H9 (cell line): Measurements from ENCODE around the gene ZNF783. TPM values are rescaled to one million over a fixed set of nuclear protein-coding genes. Genes with fewer than 3 reads are reported as not detected.

Experiments used
- DNase-seq: peaks from one replicate; pipeline ENCODE4 v3.0.0-alpha.2; 2017
- H2AFZ ChIP-seq: one replicate; pipeline ENCODE4 v1.6.1; 2013; ENCODE audit warnings: mild to moderate bottlenecking, low read length, control low read depth, moderate library complexity
- H2AK5ac ChIP-seq: 2 replicates; pipeline ENCODE4 v1.6.1; 2013; ENCODE audit warnings: low read length, control low read depth, mixed read lengths; ENCODE audit not compliant: insufficient read length
- H2BK120ac ChIP-seq: one replicate; pipeline ENCODE4 v1.6.1; 2013; ENCODE audit warnings: low read depth, mild to moderate bottlenecking, low read length, control low read depth, inconsistent platforms; ENCODE audit not compliant: poor library complexity, severe bottlenecking
- H2BK12ac ChIP-seq: 2 replicates; pipeline ENCODE4 v1.6.1; 2013; ENCODE audit warnings: low read length, control low read depth, mixed read lengths, low read depth; ENCODE audit not compliant: insufficient read length
- H2BK15ac ChIP-seq: 2 replicates; pipeline ENCODE4 v1.6.1; 2013; ENCODE audit warnings: low read depth, low read length, control low read depth
- H2BK20ac ChIP-seq: one replicate; pipeline ENCODE4 v1.6.1; 2013; ENCODE audit warnings: low read depth, mild to moderate bottlenecking, low read length, control low read depth, inconsistent platforms; ENCODE audit not compliant: poor library complexity, severe bottlenecking
- H2BK5ac ChIP-seq: 2 replicates; pipeline ENCODE4 v1.6.1; 2013; ENCODE audit warnings: low read length, control low read depth, mixed read lengths; ENCODE audit not compliant: insufficient read length
- H3K14ac ChIP-seq: 2 replicates; pipeline ENCODE4 v1.6.1; 2013; ENCODE audit warnings: low read length, control low read depth; ENCODE audit not compliant: insufficient read depth
- H3K18ac ChIP-seq: 2 replicates; pipeline ENCODE4 v1.6.1; 2013; ENCODE audit warnings: low read depth, mild to moderate bottlenecking, mixed read lengths, low read length, control low read depth; ENCODE audit not compliant: insufficient read length
- H3K23ac ChIP-seq: 2 replicates; pipeline ENCODE4 v1.6.1; 2013; ENCODE audit warnings: low read length, control low read depth, mixed read lengths, low read depth; ENCODE audit not compliant: insufficient read length
- H3K23me2 ChIP-seq: 2 replicates; pipeline ENCODE4 v1.6.1; 2013; ENCODE audit warnings: low read depth, mild to moderate bottlenecking, mixed read lengths, low read length, control low read depth; ENCODE audit not compliant: insufficient read length, poor library complexity, severe bottlenecking
- H3K27ac ChIP-seq: 2 replicates; pipeline ENCODE4 v1.5.1; 2013; ENCODE audit warnings: low read length, control low read depth, mixed read lengths, low read depth; ENCODE audit not compliant: insufficient read length
- H3K27me3 ChIP-seq: 2 replicates; pipeline ENCODE4 v1.6.1; 2013; ENCODE audit warnings: low read length, control low read depth, inconsistent platforms; ENCODE audit not compliant: insufficient read depth
- H3K4ac ChIP-seq: 2 replicates; pipeline ENCODE4 v1.6.1; 2013; ENCODE audit warnings: low read depth, mild to moderate bottlenecking, control low read depth, inconsistent platforms, low read length, moderate library complexity
- H3K4me1 ChIP-seq: 2 replicates; pipeline ENCODE4 v1.6.1; 2013; ENCODE audit warnings: low read length, control low read depth, inconsistent platforms; ENCODE audit not compliant: insufficient read depth
- H3K4me2 ChIP-seq: 2 replicates; pipeline ENCODE4 v1.6.1; 2013; ENCODE audit warnings: low read length, control low read depth, mixed read lengths; ENCODE audit not compliant: insufficient read length, insufficient read depth
- H3K56ac ChIP-seq: 2 replicates; pipeline ENCODE4 v1.6.1; 2013; ENCODE audit warnings: low read depth, mild to moderate bottlenecking, mixed read lengths, low read length, control low read depth; ENCODE audit not compliant: insufficient read length
- H3K79me1 ChIP-seq: 2 replicates; pipeline ENCODE4 v1.6.1; 2013; ENCODE audit warnings: low read depth, mild to moderate bottlenecking, moderate library complexity, low read length, control low read depth, inconsistent platforms; ENCODE audit not compliant: insufficient read depth, poor library complexity, severe bottlenecking
- H3K79me2 ChIP-seq: 2 replicates; pipeline ENCODE4 v1.6.1; 2013; ENCODE audit warnings: low read length, control low read depth, inconsistent platforms; ENCODE audit not compliant: insufficient read depth
- H3K9ac ChIP-seq: 2 replicates; pipeline ENCODE4 v1.6.1; 2013; ENCODE audit warnings: low read length, control low read depth, mixed read lengths; ENCODE audit not compliant: insufficient read length; ENCODE audit errors: extremely low read depth
- H3K9me3 ChIP-seq: one replicate; pipeline ENCODE4 v1.6.1; 2013; ENCODE audit warnings: low read depth, low read length, inconsistent platforms; ENCODE audit not compliant: control insufficient read depth
- H3T11ph ChIP-seq: one replicate; pipeline ENCODE4 v1.6.1; 2013; ENCODE audit warnings: mild to moderate bottlenecking, low read length, control low read depth, inconsistent platforms
- H4K20me1 ChIP-seq: one replicate; pipeline ENCODE4 v1.6.1; 2013; ENCODE audit not compliant: control insufficient read depth, insufficient read length, insufficient read depth
- H4K5ac ChIP-seq: 2 replicates; pipeline ENCODE4 v1.6.1; 2013; ENCODE audit warnings: low read depth, mild to moderate bottlenecking, mixed read lengths, low read length, control low read depth; ENCODE audit not compliant: insufficient read length
- H4K8ac ChIP-seq: replicated peaks from 2 replicates; pipeline ENCODE4 v1.6.1; 2013; ENCODE audit warnings: low read length, control low read depth, mixed read lengths, low read depth; ENCODE audit not compliant: insufficient read length
- H4K91ac ChIP-seq: 2 replicates; pipeline ENCODE4 v1.6.1; 2013; ENCODE audit warnings: low read depth, mild to moderate bottlenecking, moderate library complexity, mixed read lengths, low read length, control low read depth; ENCODE audit not compliant: insufficient read length
- H3K27ac Mint-ChIP-seq, 3 experiments: 2 replicates in 2 of 3; 3 replicates in 1 of 3; pipeline ENCODE4 v1.8.0; 2020 to 2021; ENCODE audit warnings: mixed read lengths in 3 of 3, mild to moderate bottlenecking in 1 of 3, moderate library complexity in 1 of 3
- H3K27me3 Mint-ChIP-seq: 2 replicates; pipeline ENCODE4 v1.8.0; 2021; ENCODE audit warnings: low read depth, mild to moderate bottlenecking, moderate library complexity, mixed read lengths
- H3K36me3 Mint-ChIP-seq, 3 experiments: 2 replicates in 2 of 3; 3 replicates in 1 of 3; pipeline ENCODE4 v1.8.0; 2020 to 2021; ENCODE audit warnings: low read depth in 3 of 3, mixed read lengths in 3 of 3; ENCODE audit not compliant: insufficient read depth in 1 of 3
- H3K4me1 Mint-ChIP-seq, 2 experiments: 2 replicates each; pipeline ENCODE4 v1.8.0; 2020; ENCODE audit warnings: mixed read lengths in 2 of 2
- H3K4me3 Mint-ChIP-seq, 2 experiments: 2 replicates in 1 of 2; 3 replicates in 1 of 2; pipeline ENCODE4 v1.8.0; 2020 to 2021; ENCODE audit warnings: mild to moderate bottlenecking in 2 of 2, mixed read lengths in 2 of 2, moderate library complexity in 1 of 2
- H3K9me3 Mint-ChIP-seq, 2 experiments: 2 replicates in 1 of 2; 3 replicates in 1 of 2; pipeline ENCODE4 v1.8.0; 2020; ENCODE audit warnings: mild to moderate bottlenecking in 2 of 2, mixed read lengths in 2 of 2, moderate library complexity in 1 of 2
- WGBS: extraction: QIAGEN DNeasy Blood & Tissue Kit; methylation state at CpG from one replicate; pipeline ENCODE4 v1.1.7; 2013; ENCODE audit warnings: missing lambda C conversion rate, low lambda C conversion rate, mixed read lengths; ENCODE audit not compliant: insufficient read length; ENCODE audit errors: extremely low coverage; 5-methylcytosine and 5-hydroxymethylcytosine counted together
- total RNA-seq: library from RNA; stranded (reverse); gene quantifications from 2 replicates; pipeline ENCODE4 v1.2.1, GENCODE V29; 2021
- TF ChIP-seq, protein P1 (sequence below): fragments of 200-600 bp; sonication (generic); conservative IDR thresholded peaks from 3 replicates; pipeline ENCODE4 v1.8.0; 2021; ENCODE audit warnings: antibody characterized with exemption, mild to moderate bottlenecking

Gene ZNF783
- total RNA-seq, 1 experiment from 2014 or later: 13.6 TPM

DNA sequence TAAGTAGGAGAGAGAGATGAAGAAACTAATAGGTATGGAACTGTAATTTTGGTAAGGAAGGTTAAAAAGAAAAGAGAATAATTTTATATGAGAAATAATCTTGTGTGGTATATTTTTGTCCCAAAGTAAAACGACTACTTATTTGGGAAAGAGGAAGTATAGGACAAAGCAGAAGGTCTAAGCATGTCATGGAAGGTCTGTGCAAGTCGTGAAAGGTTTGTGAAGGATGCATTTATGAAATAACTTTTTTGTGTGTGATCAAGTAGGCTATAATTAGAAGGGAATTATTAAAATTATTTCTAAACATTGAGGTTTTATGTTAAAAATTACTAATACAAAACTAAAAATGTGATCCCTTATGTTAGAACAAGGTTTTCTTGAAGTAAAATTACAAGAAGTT, 63.3 kb downstream of the ZNF783 start:
- no peak overlapping the region for H4K5ac ChIP-seq
- Mint-ChIP-seq H3K4me3 (no peak overlapping the region), H3K27ac (no peak overlapping the region), H3K9me3 (peaks cover 15 to 22% of the 10 kb centered on the region in 2 experiments), H3K27me3 (peaks cover 2% of the 10 kb centered on the region; the same call in 1 of the 2 replicates), H3K4me1 (peaks cover 16 to 20% of the 10 kb centered on the region in 2 experiments), H3K36me3 (peaks cover 0 to 10% (median 8%) of the 10 kb centered on the region in 3 experiments; a peak in 4 of 7 replicates)
- no peak overlapping the region for H2BK12ac ChIP-seq
- H3K9ac ChIP-seq: no peak overlapping the region
- H3K4ac ChIP-seq: no peak overlapping the region
- no peak overlapping the region for H3K18ac ChIP-seq
- H3K4me2 ChIP-seq: no peak overlapping the region
- H2AFZ ChIP-seq: no peak overlapping the region
- no peak overlapping the region for H3T11ph ChIP-seq
- no peak overlapping the region for H4K8ac ChIP-seq
- H4K91ac ChIP-seq: no peak overlapping the region
- H2BK20ac ChIP-seq: no peak overlapping the region
- H3K79me2 ChIP-seq: no peaks in the 10 kb centered on the region
- H3K27me3 ChIP-seq: no peaks in the 10 kb centered on the region
- no peak overlapping the region for H3K14ac ChIP-seq
- no peak overlapping the region for H2BK15ac ChIP-seq
- H3K9me3 ChIP-seq: no peaks in the 10 kb centered on the region
- no peak overlapping the region for H2BK120ac ChIP-seq
- no peak overlapping the region for H3K27ac ChIP-seq
- no peak overlapping the region for H3K23ac ChIP-seq
- no peak for DNase-seq
- no CpG with 5 or more reads among the region's 2 CpGs for WGBS
- H2AK5ac ChIP-seq: no peak overlapping the region
- no peak overlapping the region for H2BK5ac ChIP-seq
- no peak overlapping the region for H3K56ac ChIP-seq
- H4K20me1 ChIP-seq: no peaks in the 10 kb centered on the region
- no peaks in the 10 kb centered on the region for H3K79me1 ChIP-seq
- TF ChIP-seq, protein P1, sequence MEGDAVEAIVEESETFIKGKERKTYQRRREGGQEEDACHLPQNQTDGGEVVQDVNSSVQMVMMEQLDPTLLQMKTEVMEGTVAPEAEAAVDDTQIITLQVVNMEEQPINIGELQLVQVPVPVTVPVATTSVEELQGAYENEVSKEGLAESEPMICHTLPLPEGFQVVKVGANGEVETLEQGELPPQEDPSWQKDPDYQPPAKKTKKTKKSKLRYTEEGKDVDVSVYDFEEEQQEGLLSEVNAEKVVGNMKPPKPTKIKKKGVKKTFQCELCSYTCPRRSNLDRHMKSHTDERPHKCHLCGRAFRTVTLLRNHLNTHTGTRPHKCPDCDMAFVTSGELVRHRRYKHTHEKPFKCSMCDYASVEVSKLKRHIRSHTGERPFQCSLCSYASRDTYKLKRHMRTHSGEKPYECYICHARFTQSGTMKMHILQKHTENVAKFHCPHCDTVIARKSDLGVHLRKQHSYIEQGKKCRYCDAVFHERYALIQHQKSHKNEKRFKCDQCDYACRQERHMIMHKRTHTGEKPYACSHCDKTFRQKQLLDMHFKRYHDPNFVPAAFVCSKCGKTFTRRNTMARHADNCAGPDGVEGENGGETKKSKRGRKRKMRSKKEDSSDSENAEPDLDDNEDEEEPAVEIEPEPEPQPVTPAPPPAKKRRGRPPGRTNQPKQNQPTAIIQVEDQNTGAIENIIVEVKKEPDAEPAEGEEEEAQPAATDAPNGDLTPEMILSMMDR: no peak
- peaks cover under 1% of the 10 kb centered on the region; the same call in 1 of the 2 replicates for H3K4me1 ChIP-seq
- no peaks in the 10 kb centered on the region for H3K23me2 ChIP-seq
